Esophagus muscularis mucosa (tissue), 4 donors: ENCODE data around the gene HPD.
"Not testable (repeated sequence)": the region's sequence is repeated elsewhere in the genome, so short reads cannot be mapped to it uniquely, and the experiment has no call there.

Source experiments
- EP300 ChIP-seq: sonication (generic); formaldehyde crosslinking; IDR thresholded peaks from one replicate; pipeline ENCODE4 v1.6.1; 2017; ENCODE audit warnings: antibody characterized with exemption
- POLR2AphosphoS5 ChIP-seq, 2 donors: sonication (generic); formaldehyde crosslinking; IDR thresholded peaks; one replicate each; pipeline ENCODE4 v1.6.1; 2017; ENCODE audit warnings: antibody characterized with exemption in 2 of 2
- TF ChIP-seq, protein P1 (sequence below), 3 experiments: fragments of 200-600 bp in 2 of 3; fragments of 450-650 bp in 1 of 3; sonication (generic) in 2 of 3; IDR thresholded peaks; one replicate each; pipeline ENCODE4 v1.5.1; 2017 to 2019; ENCODE audit warnings: antibody characterized with exemption in 3 of 3, mild to moderate bottlenecking in 2 of 3, moderate library complexity in 1 of 3

DNA sequence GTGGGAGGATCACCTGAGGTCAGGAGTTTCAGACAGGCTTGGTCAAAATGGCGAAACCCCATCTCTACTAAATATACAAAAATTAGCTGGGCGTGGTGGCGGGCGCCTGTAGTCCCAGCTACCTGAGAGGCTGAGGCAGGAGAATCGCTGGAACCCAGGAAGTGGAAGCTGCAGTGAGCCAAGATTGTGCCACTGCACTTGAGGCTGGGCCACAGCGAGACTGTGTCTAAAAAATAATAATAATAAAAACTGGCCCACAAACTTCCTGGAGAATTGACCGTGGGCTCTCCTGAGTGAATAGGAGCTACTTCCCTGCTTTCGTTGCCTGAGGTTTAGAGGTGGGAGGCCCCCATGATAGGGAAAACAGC is 17.4 kb upstream of the HPD start:
- TF ChIP-seq, protein P1, sequence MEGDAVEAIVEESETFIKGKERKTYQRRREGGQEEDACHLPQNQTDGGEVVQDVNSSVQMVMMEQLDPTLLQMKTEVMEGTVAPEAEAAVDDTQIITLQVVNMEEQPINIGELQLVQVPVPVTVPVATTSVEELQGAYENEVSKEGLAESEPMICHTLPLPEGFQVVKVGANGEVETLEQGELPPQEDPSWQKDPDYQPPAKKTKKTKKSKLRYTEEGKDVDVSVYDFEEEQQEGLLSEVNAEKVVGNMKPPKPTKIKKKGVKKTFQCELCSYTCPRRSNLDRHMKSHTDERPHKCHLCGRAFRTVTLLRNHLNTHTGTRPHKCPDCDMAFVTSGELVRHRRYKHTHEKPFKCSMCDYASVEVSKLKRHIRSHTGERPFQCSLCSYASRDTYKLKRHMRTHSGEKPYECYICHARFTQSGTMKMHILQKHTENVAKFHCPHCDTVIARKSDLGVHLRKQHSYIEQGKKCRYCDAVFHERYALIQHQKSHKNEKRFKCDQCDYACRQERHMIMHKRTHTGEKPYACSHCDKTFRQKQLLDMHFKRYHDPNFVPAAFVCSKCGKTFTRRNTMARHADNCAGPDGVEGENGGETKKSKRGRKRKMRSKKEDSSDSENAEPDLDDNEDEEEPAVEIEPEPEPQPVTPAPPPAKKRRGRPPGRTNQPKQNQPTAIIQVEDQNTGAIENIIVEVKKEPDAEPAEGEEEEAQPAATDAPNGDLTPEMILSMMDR (IDR thresholded peaks at IDR 0.05): not testable (repeated sequence)
- TF ChIP-seq POLR2AphosphoS5 (IDR thresholded peaks at IDR 0.05); EP300: not testable (repeated sequence)
